Measurements from ENCODE around the gene MIER2. TPM values are rescaled to one million over a fixed set of nuclear protein-coding genes. Genes with fewer than 3 reads are reported as not detected.

MIER2 gene
- total RNA-seq, 1 donor from 2014 or later: 15.0 TPM

GRCh38 chr19:367561-367960 lies 23.0 kb upstream of the MIER2 start:
- H3K36me3 Mint-ChIP-seq (ENCODE audit: low read depth): no peaks in the 10 kb centered on the region
- TF ChIP-seq CTCF (IDR thresholded peaks at IDR 0.05): no peak
- ChIA-PET CTCF (no interaction called here), POLR2A (no interaction called here)
- no peaks in the 10 kb centered on the region for H3K4me1 Mint-ChIP-seq
- intact Hi-C loops (cut with micrococcal nuclease): no loop called here
- no peak for DNase-seq
- no peak overlapping the region for H3K4me3 Mint-ChIP-seq
- ATAC-seq (ENCODE audit: low read depth): no peak
- no peaks in the 10 kb centered on the region for H3K9me3 Mint-ChIP-seq
- H3K27me3 Mint-ChIP-seq: peaks cover 19% of the 10 kb centered on the region
- H3K27ac Mint-ChIP-seq: no peak overlapping the region

- ChIA-PET CTCF (no interaction called here), POLR2A (no interaction called here)
- Mint-ChIP-seq H3K4me1 (no peaks in the 10 kb centered on the region), H3K9me3 (no peaks in the 10 kb centered on the region), H3K4me3 (no peak overlapping the region), H3K36me3 (ENCODE audit: low read depth) (no peaks in the 10 kb centered on the region), H3K27me3 (peaks cover 14% of the 10 kb centered on the region), H3K27ac (no peak overlapping the region)
- TF ChIP-seq CTCF (IDR thresholded peaks at IDR 0.05): no peak
- no peak for DNase-seq
- no peak for ATAC-seq (ENCODE audit: low read depth)
- intact Hi-C loops (cut with micrococcal nuclease): no loop called here
These were observed 22.4 kb upstream of the MIER2 start for GRCh38 chr19:366951-367350.

- Mint-ChIP-seq H3K9me3 (no peaks in the 10 kb centered on the region), H3K27me3 (peaks cover 7% of the 10 kb centered on the region), H3K4me3 (no peak overlapping the region), H3K4me1 (no peaks in the 10 kb centered on the region), H3K36me3 (ENCODE audit: low read depth) (no peaks in the 10 kb centered on the region), H3K27ac (no peak overlapping the region)
- ATAC-seq (ENCODE audit: low read depth) (no peak), DNase-seq (no peak)
- POLR2A ChIA-PET: no interaction called here
- intact Hi-C loops (cut with micrococcal nuclease): no loop called here
- no peak for TF ChIP-seq CTCF (IDR thresholded peaks at IDR 0.05)
- CTCF ChIA-PET: no interaction called here
These were observed 21.7 kb upstream of the MIER2 start for GRCh38 chr19:366205-366783.

- no peaks in the 10 kb centered on the region for H3K36me3 Mint-ChIP-seq (ENCODE audit: low read depth)
- H3K4me1 Mint-ChIP-seq: no peaks in the 10 kb centered on the region
- DNase-seq (no peak), ATAC-seq (ENCODE audit: low read depth) (no peak)
- POLR2A ChIA-PET: no interaction called here
- intact Hi-C loops (cut with micrococcal nuclease): no loop called here
- no peak overlapping the region for H3K27ac Mint-ChIP-seq
- H3K4me3 Mint-ChIP-seq: no peak overlapping the region
- no peaks in the 10 kb centered on the region for H3K9me3 Mint-ChIP-seq
- CTCF ChIA-PET: no interaction called here
- TF ChIP-seq CTCF (IDR thresholded peaks at IDR 0.05): no peak
- H3K27me3 Mint-ChIP-seq: peaks cover 6% of the 10 kb centered on the region
These were observed 20.1 kb upstream of the MIER2 start for GRCh38 chr19:364496-365287.

GRCh38 chr19:362683-363082 lies 18.1 kb upstream of the MIER2 start:
- Mint-ChIP-seq H3K27me3 (peaks cover 4% of the 10 kb centered on the region), H3K36me3 (ENCODE audit: low read depth) (no peaks in the 10 kb centered on the region), H3K9me3 (no peaks in the 10 kb centered on the region), H3K27ac (no peak overlapping the region), H3K4me3 (no peak overlapping the region), H3K4me1 (no peaks in the 10 kb centered on the region)
- CTCF ChIA-PET: no interaction called here
- TF ChIP-seq CTCF (IDR thresholded peaks at IDR 0.05): no peak
- ATAC-seq (ENCODE audit: low read depth) (no peak), DNase-seq (no peak)
- intact Hi-C loops (cut with micrococcal nuclease): no loop called here
- POLR2A ChIA-PET: no interaction called here

Data from activated B cell treated with CpG ODN at 0.5 μM for 24 hours (primary cell).